Measurements from ENCODE around the gene PROS1. TPM values are rescaled to one million over a fixed set of nuclear protein-coding genes. Genes with fewer than 3 reads are reported as not detected.
"Not testable (repeated sequence)": the region's sequence is repeated elsewhere in the genome, so short reads cannot be mapped to it uniquely, and the experiment has no call there.

Gene PROS1
- total and polyA plus RNA-seq, 2 of the 4 experiments (the other 2 are of a cell fraction) = 1.6 to 2.8 TPM

- dilution Hi-C loops (cut with HindIII; ENCODE audit: low sequenced_read_pairs, unreplicated experiment) (no loop called here), in situ Hi-C loops (cut with MboI; ENCODE audit: low sequenced_read_pairs) (no loop called here), intact Hi-C loops (cut with micrococcal nuclease) (no loop called here)
- no peak overlapping the region for H2AK9ac ChIP-seq (replicated peaks; ENCODE audit: low read depth, low read length, poor library complexity)
- no peak overlapping the region for H2BK5ac ChIP-seq (ENCODE audit: low read depth, low read length, poor library complexity, severe bottlenecking)
- no peak overlapping the region for H4K91ac ChIP-seq (ENCODE audit: insufficient read depth, low read depth, low read length)
- no peak overlapping the region for H3K56ac ChIP-seq (ENCODE audit: extremely low read depth, insufficient read depth, low read length)
- H4K8ac ChIP-seq (ENCODE audit: low read depth in 2 of 2, low read length in 2 of 2) = no peak overlapping the region
- H3K14ac ChIP-seq (replicated peaks; ENCODE audit: low read depth, low read length) = no peak overlapping the region
- no peaks in the 10 kb centered on the region for H3K9me1 ChIP-seq (ENCODE audit: insufficient read depth, low read length)
- H3K9ac ChIP-seq (ENCODE audit: low read depth, low read length) = no peak overlapping the region
- no peak overlapping the region for H2BK120ac ChIP-seq (ENCODE audit: low read depth, low read length)
- no peak for TF ChIP-seq CEBPB (IDR thresholded peaks at IDR 0.05; ENCODE audit: low read depth, low read length)
- no peak for TF ChIP-seq ELK1 (IDR thresholded peaks at IDR 0.05; ENCODE audit: borderline replicate concordance, low read depth, low read length)
- no peak for TF ChIP-seq SMC3 (IDR thresholded peaks at IDR 0.05; ENCODE audit: low read depth, low read length)
- no peak for TF ChIP-seq BHLHE40 (IDR thresholded peaks at IDR 0.05; ENCODE audit: low read depth, low read length)
- TF ChIP-seq CHD1 (IDR thresholded peaks at IDR 0.05; ENCODE audit: low read depth, low read length) = no peak
- TF ChIP-seq FOS (IDR thresholded peaks at IDR 0.05; ENCODE audit: low read depth, low read length) = no peak
- no peak for TF ChIP-seq RAD21 (IDR thresholded peaks at IDR 0.05; ENCODE audit: low read length)
- no peak for TF ChIP-seq MAFK (IDR thresholded peaks at IDR 0.05; ENCODE audit: low read depth, low read length)
- no peak for TF ChIP-seq POLR2A (IDR thresholded peaks at IDR 0.05; ENCODE audit: low read depth, low read length)
- H3K4me3 ChIP-seq (ENCODE audit: insufficient read depth, low read depth, low read length) = no peak overlapping the region
- H3K18ac ChIP-seq (ENCODE audit: low read depth, low read length) = no peak overlapping the region
- H4K20me1 ChIP-seq (ENCODE audit: insufficient read depth, low read length) = no peaks in the 10 kb centered on the region
- no peak overlapping the region for H3K27ac ChIP-seq (ENCODE audit: insufficient read depth, low read length)
- H3K79me1 ChIP-seq (ENCODE audit: low read depth in 1 of 2, low read length in 2 of 2) = no peaks in the 10 kb centered on the region
- H3K4me1 ChIP-seq (ENCODE audit: control insufficient read depth, insufficient read depth, low read length) = no peaks in the 10 kb centered on the region
- H2BK20ac ChIP-seq (ENCODE audit: low read depth, low read length) = no peak overlapping the region
- H2AFZ ChIP-seq (replicated peaks; ENCODE audit: low read length, poor library complexity) = no peak overlapping the region
- no peak overlapping the region for H2AK5ac ChIP-seq (ENCODE audit: low read depth, low read length)
- H4K5ac ChIP-seq (ENCODE audit: low read depth, low read length) = no peak overlapping the region
- no CpG with 5 or more reads among the region's 3 CpGs for WGBS, 2 experiments (ENCODE audit: extremely low coverage in 2 of 2, insufficient read length in 1 of 2)
- DNase-seq (no peak), ATAC-seq (ENCODE audit: low read depth) (no peak)
- H3K9me3 ChIP-seq (ENCODE audit: control insufficient read depth, insufficient read depth, low read length) = no peaks in the 10 kb centered on the region
- H3K23ac ChIP-seq (ENCODE audit: low read depth, low read length) = no peak overlapping the region
- H3K4me2 ChIP-seq (ENCODE audit: low read depth, low read length) = no peak overlapping the region
- POLR2A ChIA-PET (ENCODE audit: unreplicated experiment) = no interaction called here
- H3K4ac ChIP-seq (ENCODE audit: low read depth, low read length) = no peak overlapping the region
- H3K36me3 ChIP-seq (ENCODE audit: control insufficient read depth, insufficient read depth, low read length) = no peaks in the 10 kb centered on the region
- CTCF ChIA-PET = no interaction called here
- H3K27me3 ChIP-seq (ENCODE audit: control insufficient read depth, insufficient read depth, low read length) = no peaks in the 10 kb centered on the region
- H2BK15ac ChIP-seq (ENCODE audit: low read depth, low read length) = no peak overlapping the region
- no TSS peak for BruUV-seq (replicated peaks)
Observed at GRCh38 chr3:93855401-93855800, 118.3 kb downstream of the PROS1 start.

- H3K36me3 ChIP-seq (ENCODE audit: control insufficient read depth, insufficient read depth, low read length); H4K8ac ChIP-seq (ENCODE audit: low read depth in 2 of 2, low read length in 2 of 2); H3K4me2 ChIP-seq (ENCODE audit: low read depth, low read length); H2BK120ac ChIP-seq (ENCODE audit: low read depth, low read length); in situ Hi-C loops (cut with MboI; ENCODE audit: low sequenced_read_pairs); H4K20me1 ChIP-seq (ENCODE audit: insufficient read depth, low read length); H3K9ac ChIP-seq (ENCODE audit: low read depth, low read length); dilution Hi-C loops (cut with HindIII; ENCODE audit: low sequenced_read_pairs, unreplicated experiment); H3K56ac ChIP-seq (ENCODE audit: extremely low read depth, insufficient read depth, low read length); CTCF ChIA-PET; H3K4ac ChIP-seq (ENCODE audit: low read depth, low read length); H4K5ac ChIP-seq (ENCODE audit: low read depth, low read length); H2AK5ac ChIP-seq (ENCODE audit: low read depth, low read length); H3K79me1 ChIP-seq (ENCODE audit: low read depth in 1 of 2, low read length in 2 of 2); H3K27me3 ChIP-seq (ENCODE audit: control insufficient read depth, insufficient read depth, low read length); H3K18ac ChIP-seq (ENCODE audit: low read depth, low read length); H3K23ac ChIP-seq (ENCODE audit: low read depth, low read length); intact Hi-C loops (cut with micrococcal nuclease); H2BK15ac ChIP-seq (ENCODE audit: low read depth, low read length); H2BK5ac ChIP-seq (ENCODE audit: low read depth, low read length, poor library complexity, severe bottlenecking); H3K9me1 ChIP-seq (ENCODE audit: insufficient read depth, low read length); H2AK9ac ChIP-seq (replicated peaks; ENCODE audit: low read depth, low read length, poor library complexity); H3K4me1 ChIP-seq (ENCODE audit: control insufficient read depth, insufficient read depth, low read length); DNase-seq; BruUV-seq (replicated peaks); H3K14ac ChIP-seq (replicated peaks; ENCODE audit: low read depth, low read length); H2AFZ ChIP-seq (replicated peaks; ENCODE audit: low read length, poor library complexity); H4K91ac ChIP-seq (ENCODE audit: insufficient read depth, low read depth, low read length); POLR2A ChIA-PET (ENCODE audit: unreplicated experiment); ATAC-seq (ENCODE audit: low read depth); H3K4me3 ChIP-seq (ENCODE audit: insufficient read depth, low read depth, low read length); H2BK20ac ChIP-seq (ENCODE audit: low read depth, low read length); H3K9me3 ChIP-seq (ENCODE audit: control insufficient read depth, insufficient read depth, low read length); H3K27ac ChIP-seq (ENCODE audit: insufficient read depth, low read length): not testable (repeated sequence)
- WGBS, 2 experiments (ENCODE audit: extremely low coverage in 2 of 2, insufficient read length in 1 of 2) = 62% methylated on average over 2 of the region's 7 CpGs; no CpG with 5 or more reads in 1 of the 2 experiments
Observed at GRCh38 chr3:93852228-93852627, 121.5 kb downstream of the PROS1 start.

Data from IMR-90 (cell line).